Endometrial microvascular endothelial cells (primary cell): ENCODE measurements around the gene ZFP1. TPM values are rescaled to one million over a fixed set of nuclear protein-coding genes. Genes with fewer than 3 reads are reported as not detected.

ENCODE experiments used
- in situ Hi-C: cut with HindIII; loops from 2 replicates; pipeline ENCODE4 v1.10.0; 2017; ENCODE audit warnings: low sequenced_read_pairs, low pct_unique_long_range_greater_than_20kb; ENCODE audit errors: inconsistent ontology term
- total RNA-seq: library from RNA; depleted of rRNA; stranded (reverse); fragments of >200 nt; gene quantifications from one replicate; pipeline ENCODE4 v1.2.3, GENCODE V29; 2015; ENCODE audit errors: inconsistent ontology term

Gene ZFP1
- total RNA-seq, 1 donor from 2014 or later = 3.8 TPM

GRCh38 chr16:75138233-75138632, 10.1 kb upstream of the ZFP1 start:
- in situ Hi-C loops = no loop called here

GRCh38 chr16:75138636-75139035, 9.7 kb upstream of the ZFP1 start:
- in situ Hi-C loops = no loop called here

DNA sequence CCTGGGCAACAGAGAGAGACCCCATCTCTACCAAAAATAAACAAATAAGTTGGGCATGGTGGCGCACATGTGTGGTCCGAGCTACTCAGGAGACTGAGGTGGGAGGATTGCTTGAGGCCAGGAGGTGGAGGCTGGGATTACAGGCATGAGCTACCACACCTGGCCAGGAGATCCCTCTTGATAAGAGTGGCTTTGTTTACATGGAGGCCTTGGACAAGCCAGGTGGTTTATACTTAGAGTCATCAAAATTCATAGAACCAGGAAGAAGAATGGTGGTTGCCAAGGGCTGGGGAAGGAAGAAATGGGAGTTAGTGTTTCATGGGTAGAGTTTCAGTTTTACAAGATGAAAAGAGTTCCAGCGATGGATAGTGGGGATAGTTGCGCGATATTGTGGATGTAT, 8.8 kb upstream of the ZFP1 start:
- in situ Hi-C loops = no loop called here

DNA sequence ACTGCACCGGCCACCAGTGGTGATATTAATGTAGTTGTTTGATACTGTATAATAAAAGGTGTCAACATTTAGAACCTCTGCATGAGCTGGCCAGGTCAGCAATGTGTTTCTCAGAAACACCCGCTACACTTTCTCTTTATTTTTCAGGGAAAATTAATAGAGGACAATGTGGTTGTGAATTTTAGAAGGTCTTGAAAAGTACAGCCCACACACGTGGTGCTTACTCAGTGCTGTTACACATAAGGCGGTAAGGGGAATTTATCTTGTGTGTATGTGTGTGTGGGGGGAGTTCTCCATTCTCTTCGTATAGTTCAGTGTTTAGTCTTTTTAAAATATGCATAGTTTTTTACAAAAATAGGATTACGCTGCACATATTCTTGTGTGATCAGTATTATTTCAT, 4.4 kb upstream of the ZFP1 start:
- in situ Hi-C loops = no loop called here

- in situ Hi-C loops = no loop called here
Measured at GRCh38 chr16:75147968-75148310, 385 bp upstream of the ZFP1 start.

GRCh38 chr16:75151798-75152197, 3.5 kb downstream of the ZFP1 start:
- in situ Hi-C loops = no loop called here

DNA sequence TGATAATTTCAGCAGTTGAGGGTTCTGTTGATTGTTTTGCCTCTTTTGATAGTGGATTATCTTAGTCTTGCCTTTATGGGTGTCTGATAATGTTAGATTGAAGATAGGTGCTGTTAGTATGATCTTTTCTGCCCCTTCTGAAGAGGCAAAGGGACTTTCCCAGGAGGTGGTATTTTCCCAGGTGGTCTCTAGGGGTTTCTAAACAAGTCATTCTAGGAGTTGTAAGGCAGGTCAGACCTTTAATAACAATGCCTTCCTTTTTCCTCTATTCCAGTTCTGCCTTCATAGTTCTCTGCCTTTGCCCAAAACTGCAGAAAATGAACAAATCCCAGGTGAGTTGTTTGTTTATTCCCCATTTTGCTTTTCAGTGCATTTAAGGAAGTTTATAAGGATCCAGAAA, 4.3 kb downstream of the ZFP1 start:
- in situ Hi-C loops = no loop called here

DNA sequence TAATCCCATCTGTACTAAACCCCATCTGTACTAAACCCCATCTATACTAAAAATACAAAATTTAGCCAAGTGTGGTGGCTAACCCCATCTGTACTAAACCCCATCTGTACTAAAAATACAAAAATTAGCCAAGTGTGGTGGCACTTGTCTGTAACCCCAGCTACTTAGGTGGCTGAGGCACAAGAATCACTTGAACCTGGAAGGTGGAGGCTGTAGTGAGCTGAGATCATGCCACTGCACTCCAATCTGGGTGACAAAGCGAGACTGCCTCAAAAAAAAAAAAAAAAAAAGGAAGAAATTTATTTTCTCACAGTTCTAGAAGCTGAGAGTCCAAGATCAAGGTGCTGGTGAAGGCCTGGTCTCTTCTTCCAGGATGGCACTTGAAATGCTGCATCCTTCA, 12.1 kb downstream of the ZFP1 start:
- in situ Hi-C loops = no loop called here

- in situ Hi-C loops = no loop called here
Measured at GRCh38 chr16:75169899-75170405, 21.6 kb downstream of the ZFP1 start.

GRCh38 chr16:75172578-75172977, 24.3 kb downstream of the ZFP1 start:
- in situ Hi-C loops = no loop called here

GRCh38 chr16:75175074-75175473, 26.8 kb downstream of the ZFP1 start:
- in situ Hi-C loops = no loop called here

GRCh38 chr16:75176926-75177325, 28.6 kb downstream of the ZFP1 start:
- in situ Hi-C loops = no loop called here

DNA sequence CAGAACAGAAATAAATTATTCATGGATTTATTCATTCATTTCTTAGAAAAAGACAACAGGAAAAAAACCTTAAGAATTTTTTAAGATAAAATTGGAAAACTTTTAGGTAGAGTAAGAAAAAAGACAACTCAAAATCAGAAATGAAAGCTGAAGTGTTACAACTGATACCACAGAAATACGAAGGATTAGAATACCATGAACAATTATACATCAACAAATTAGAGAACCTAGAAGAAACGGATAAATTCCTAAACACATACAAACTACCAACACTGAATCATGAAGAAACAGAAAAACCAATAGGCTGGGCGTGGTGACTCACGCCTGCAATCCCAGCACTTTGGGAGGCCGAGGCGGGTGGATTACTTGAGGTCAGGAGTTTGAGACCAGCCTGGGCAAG, 30.9 kb downstream of the ZFP1 start:
- in situ Hi-C loops = no loop called here

- in situ Hi-C loops = no loop called here
Measured at GRCh38 chr16:75181630-75182029, 33.3 kb downstream of the ZFP1 start.

- in situ Hi-C loops = no loop called here
Measured at GRCh38 chr16:75188832-75189477, 40.6 kb downstream of the ZFP1 start.

- in situ Hi-C loops = no loop called here
Measured at GRCh38 chr16:75189638-75190245, 41.4 kb downstream of the ZFP1 start.

- in situ Hi-C loops = no loop called here
Measured at GRCh38 chr16:75192606-75193264, 44.4 kb downstream of the ZFP1 start.

DNA sequence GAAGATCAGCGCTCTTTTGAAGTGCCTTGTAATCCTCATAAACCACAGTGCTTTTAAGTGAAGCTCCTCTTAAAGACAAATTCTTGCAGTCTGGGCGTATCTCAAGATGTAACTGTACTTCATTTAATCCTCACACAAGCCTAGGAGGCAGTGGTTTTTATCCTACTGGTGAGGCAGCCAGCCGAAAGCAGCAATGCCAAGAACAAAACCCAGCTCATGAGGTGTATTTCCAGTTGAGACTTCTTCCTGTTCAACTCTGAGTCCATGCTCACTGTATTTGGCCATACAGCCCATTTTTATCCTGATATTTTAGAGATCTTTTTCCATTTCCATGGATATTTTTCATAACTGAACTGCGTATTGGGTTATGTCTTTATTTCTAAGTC, 44.9 kb downstream of the ZFP1 start:
- in situ Hi-C loops = no loop called here

DNA sequence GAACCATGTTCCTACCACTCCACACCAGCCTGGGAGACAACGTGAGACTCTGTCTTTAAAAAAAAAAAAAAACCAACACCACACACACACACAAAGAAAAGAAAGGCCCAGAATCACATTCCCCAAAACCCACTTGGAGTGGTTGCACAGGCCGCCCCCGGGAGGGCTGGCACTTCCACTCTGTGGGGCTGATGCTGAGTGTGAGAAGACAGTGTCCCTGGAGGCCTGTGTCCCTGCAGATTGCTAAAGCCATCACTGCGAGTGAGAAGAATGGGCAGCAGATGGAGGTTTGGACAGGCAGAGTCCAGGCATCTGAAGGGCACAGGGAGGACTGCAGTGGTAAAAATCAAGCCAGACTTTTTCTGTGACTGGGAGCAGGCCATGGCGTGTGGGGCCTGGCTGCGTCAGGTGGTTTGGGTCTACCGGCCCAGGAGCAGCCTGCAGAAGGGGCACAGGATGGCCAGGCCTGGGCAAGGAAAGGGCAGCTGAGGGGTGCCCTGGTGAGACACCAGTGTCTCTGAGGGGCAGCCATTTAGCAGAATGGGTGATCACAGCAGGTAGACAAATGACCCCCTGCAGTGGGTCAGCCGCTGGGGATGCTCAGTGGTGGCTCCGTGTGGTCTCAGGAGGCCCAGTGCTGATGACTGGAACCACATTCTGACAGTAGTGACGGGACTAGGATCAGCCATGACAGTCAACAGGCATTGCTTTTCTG, 45.6 kb downstream of the ZFP1 start:
- in situ Hi-C loops = no loop called here
